Stimulated activated CD4-positive, alpha-beta T cell treated with anti-CD3 and anti-CD28 coated beads, TNF-alpha, amount 100 ng/mL, for 24 hours (primary cell): Measurements from ENCODE around the gene ASIP.
"Not testable (repeated sequence)": the region's sequence is repeated elsewhere in the genome, so short reads cannot be mapped to it uniquely, and the experiment has no call there.

Experiments
- DNase-seq, 3 experiments: peaks; one replicate each; pipeline ENCODE4 v3.0.0-alpha.2; 2020; ENCODE audit warnings: low read depth in 3 of 3

ASIP gene

GRCh38 chr20:34240693-34241615 lies at the start of gene ASIP:
ASIP (plus strand) TSS chr20:34241423; CDS start chr20:34260375, 18,952 bp downstream.
- no peak for DNase-seq

DNA sequence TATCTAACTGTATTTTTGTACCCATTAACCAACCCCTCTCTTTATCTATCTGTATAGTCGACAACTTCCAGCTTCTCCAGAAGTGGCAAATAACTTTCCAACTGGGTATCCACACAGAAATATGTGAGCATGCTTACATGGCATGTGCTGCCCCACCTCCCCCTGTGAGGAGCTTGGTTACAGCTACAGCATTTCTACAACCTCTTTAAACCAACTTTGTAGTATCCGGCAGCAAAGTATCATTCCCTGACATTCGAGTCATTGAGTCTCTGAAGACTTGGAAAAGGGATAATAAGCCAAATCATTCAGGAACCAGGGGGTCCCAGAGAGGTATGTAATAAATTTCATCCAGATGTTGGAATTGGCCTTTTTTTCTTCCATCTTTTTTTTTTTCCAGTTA lies 48.2 kb upstream of the ASIP start:
- no peak for DNase-seq

DNA sequence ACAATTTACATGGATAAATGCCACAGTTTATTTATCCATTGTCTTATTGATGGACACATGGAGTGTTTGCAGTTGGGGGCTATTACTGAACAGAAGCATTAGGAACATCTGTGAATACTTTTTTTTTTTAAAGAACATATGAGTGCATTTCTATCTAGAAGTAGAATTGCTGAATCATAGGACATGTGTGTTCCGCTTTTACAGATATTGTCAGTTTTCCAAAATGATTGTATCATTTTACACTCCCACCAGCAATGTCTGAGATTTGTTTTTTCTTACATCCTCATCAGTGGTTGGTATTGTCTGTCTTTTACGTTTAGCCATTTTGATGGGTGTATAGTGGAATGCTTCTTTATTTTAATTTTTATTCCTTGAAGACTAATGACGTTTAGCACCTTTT lies 42.0 kb upstream of the ASIP start:
- no peak for DNase-seq

GRCh38 chr20:34200023-34200422 lies 41.2 kb upstream of the ASIP start:
- no peak for DNase-seq

DNA sequence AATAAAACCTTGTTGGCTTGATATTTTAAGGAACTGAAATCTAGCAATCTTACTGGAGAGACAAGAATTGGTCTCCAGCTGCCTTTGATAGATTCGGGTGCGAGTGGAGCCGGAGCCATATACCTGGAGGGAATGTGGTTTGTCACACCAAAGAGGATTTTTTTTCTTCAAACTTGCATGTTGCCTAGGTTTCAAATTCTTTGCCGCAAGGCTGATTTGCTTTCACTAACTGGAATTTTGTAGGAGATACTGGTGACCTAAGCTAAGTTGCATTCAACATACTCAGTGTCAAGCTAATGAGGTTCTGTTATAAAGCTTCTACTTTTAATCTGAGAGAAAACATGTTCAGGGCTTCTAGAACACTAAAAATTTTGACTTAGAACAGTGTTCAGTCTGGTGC lies 39.7 kb upstream of the ASIP start:
- DNase-seq = no peak

- DNase-seq = not testable (repeated sequence)
These were observed 35.9 kb upstream of the ASIP start for GRCh38 chr20:34205172-34205880.

GRCh38 chr20:34209111-34209510 lies 32.1 kb upstream of the ASIP start:
- DNase-seq = no peak

- DNase-seq = no peak
These were observed 31.0 kb upstream of the ASIP start for GRCh38 chr20:34210271-34210670.

- DNase-seq = no peak
These were observed 29.6 kb upstream of the ASIP start for GRCh38 chr20:34211591-34211990.

- no peak for DNase-seq
These were observed 28.0 kb upstream of the ASIP start for GRCh38 chr20:34213213-34213612.

- peak; percentile 2 to 63 (median 12) for DNase-seq
These were observed 25.4 kb upstream of the ASIP start for GRCh38 chr20:34215711-34216381.

GRCh38 chr20:34216382-34216742 lies 24.9 kb upstream of the ASIP start:
- no peak for DNase-seq

- no peak for DNase-seq
These were observed 20.7 kb upstream of the ASIP start for GRCh38 chr20:34220561-34220960.

GRCh38 chr20:34222208-34222607 lies 19.0 kb upstream of the ASIP start:
- no peak for DNase-seq

GRCh38 chr20:34224251-34224650 lies 17.0 kb upstream of the ASIP start:
- DNase-seq = not testable (repeated sequence)

DNA sequence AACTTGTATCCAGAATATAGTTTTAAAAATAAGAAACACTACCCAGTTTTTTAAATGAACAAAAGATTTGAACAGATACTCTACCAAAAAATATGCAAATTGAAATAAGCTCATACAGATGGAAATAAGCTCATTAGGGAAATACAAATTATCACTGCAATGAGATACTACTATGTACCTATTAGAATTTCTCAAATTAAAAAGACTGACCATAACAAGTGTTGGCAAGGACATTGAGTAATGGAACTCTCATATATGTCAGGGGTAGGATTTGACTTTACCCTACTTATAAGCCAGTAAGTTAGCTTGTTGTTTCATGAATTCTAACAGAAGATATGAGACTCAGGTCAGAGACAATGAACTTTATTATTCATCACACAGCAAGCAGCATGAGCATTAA lies 9.6 kb upstream of the ASIP start:
- DNase-seq = no peak

DNA sequence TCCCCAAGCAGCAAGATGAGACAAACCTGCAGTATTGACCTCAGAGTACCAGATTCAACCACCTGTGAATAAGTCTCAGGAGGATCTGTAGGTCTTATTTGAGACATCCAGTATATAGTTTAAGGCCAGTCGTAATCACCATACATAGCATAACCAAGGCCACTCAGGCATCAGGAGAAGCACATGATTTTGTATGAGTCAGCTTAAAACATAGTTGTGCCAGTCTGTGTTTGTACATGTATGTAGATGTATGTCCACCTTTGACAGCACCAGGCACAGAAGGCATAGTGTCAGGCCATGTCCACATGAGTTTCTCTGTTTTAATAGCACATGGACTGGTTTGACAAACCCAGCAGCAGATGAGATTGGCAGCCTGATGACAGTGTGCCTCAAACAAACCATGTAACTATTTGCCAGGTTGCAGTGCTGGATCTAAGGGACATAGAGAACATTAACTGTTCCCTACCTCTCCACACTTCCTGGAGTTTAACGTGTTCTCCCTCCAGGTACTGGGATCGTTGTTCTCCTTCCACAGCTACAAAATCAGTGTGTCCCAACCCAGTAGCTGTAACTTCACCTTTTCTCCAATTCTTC lies 8.6 kb upstream of the ASIP start:
- no peak for DNase-seq

- no peak for DNase-seq
These were observed 7.5 kb upstream of the ASIP start for GRCh38 chr20:34233687-34234086.

GRCh38 chr20:34235875-34236274 lies 5.3 kb upstream of the ASIP start:
- DNase-seq = no peak

DNA sequence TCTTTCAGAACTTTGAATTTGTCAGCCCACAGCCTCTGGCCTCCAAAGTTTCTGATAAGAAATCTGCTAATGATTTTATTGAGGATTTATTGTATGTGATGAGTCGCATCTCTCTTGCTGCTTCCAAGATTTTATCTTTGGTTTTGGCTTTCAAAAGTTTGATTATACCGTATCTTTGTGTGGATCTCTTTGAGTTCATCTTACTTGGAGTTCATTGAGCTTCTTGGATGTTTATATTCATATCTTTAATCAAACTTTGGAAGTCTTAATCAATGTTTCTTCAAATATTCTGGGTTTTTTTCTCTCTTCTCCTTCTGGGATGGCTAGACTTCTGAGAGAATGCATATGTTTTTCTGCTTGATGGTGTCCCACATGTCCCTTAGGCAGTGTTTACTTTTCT lies 3.3 kb upstream of the ASIP start:
- DNase-seq = no peak

GRCh38 chr20:34240121-34240520 lies 1.1 kb upstream of the ASIP start:
- DNase-seq = no peak

DNA sequence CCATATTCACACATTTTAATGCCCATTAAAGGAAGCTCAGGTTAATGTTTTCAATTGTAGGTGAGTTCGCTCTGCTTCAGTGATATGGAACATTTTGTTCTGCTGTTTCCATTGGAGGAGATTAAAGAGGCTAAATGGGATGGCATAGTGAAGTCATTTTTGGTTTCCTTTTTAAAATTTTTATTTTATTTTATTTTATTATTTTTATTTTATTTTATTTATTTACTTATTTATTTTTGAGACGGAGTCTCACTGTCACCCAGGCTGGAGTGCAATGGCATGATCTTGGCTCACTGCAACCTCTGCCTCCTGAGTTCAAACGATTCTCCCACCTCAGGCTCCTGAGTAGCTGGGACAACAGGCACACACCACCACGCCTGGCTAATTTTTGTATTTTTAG lies 792 bp downstream of the ASIP start:
- DNase-seq = not testable (repeated sequence)
